Osteoblast (primary cell): Measurements from ENCODE around the gene MBLAC2. TPM values are rescaled to one million over a fixed set of nuclear protein-coding genes. Genes with fewer than 3 reads are reported as not detected.

Experiments
- DNase-seq: peaks from one replicate; pipeline ENCODE4 v3.0.0; 2011; ENCODE audit warnings: low spot score, mixed read lengths; ENCODE audit not compliant: insufficient read length; ENCODE audit errors: missing footprints
- H2AFZ ChIP-seq: 2 replicates; pipeline ENCODE4 v1.6.0; 2011; ENCODE audit warnings: mild to moderate bottlenecking, low read length
- H3K27ac ChIP-seq: 2 replicates; pipeline ENCODE4 v1.5.1; 2011; ENCODE audit warnings: mild to moderate bottlenecking, low read depth, low read length, moderate library complexity
- H3K27me3 ChIP-seq: 2 replicates; pipeline ENCODE4 v1.6.0; 2012; ENCODE audit warnings: mild to moderate bottlenecking, control low read depth, inconsistent platforms, low read length, moderate library complexity; ENCODE audit not compliant: insufficient read depth
- H3K36me3 ChIP-seq: 2 replicates; pipeline ENCODE4 v1.5.1; 2011; ENCODE audit warnings: mild to moderate bottlenecking, low read length, control low read depth, moderate library complexity; ENCODE audit not compliant: insufficient read depth
- H3K4me1 ChIP-seq: 2 replicates; pipeline ENCODE4 v1.5.1; 2011; ENCODE audit warnings: mild to moderate bottlenecking, low read length, control low read depth, moderate library complexity; ENCODE audit not compliant: insufficient read depth
- H3K4me2 ChIP-seq: 2 replicates; pipeline ENCODE4 v1.6.0; 2011; ENCODE audit warnings: mild to moderate bottlenecking, low read length; ENCODE audit not compliant: insufficient read depth
- H3K4me3 ChIP-seq: fragments of 200-600 bp; sonication (generic); 3 replicates; pipeline ENCODE4 v1.5.1; 2012; ENCODE audit warnings: mild to moderate bottlenecking, low read length, inconsistent platforms; ENCODE audit not compliant: insufficient read depth
- H3K79me2 ChIP-seq: 2 replicates; pipeline ENCODE4 v1.6.0; 2012; ENCODE audit warnings: mild to moderate bottlenecking, low read length, control low read depth, inconsistent platforms; ENCODE audit not compliant: insufficient read depth
- H3K9me3 ChIP-seq: 2 replicates; pipeline ENCODE4 v1.5.1; 2011; ENCODE audit warnings: low read depth, low read length, control low read depth
- H4K20me1 ChIP-seq: 2 replicates; pipeline ENCODE4 v1.6.0; 2012; ENCODE audit warnings: mild to moderate bottlenecking, low read length, control low read depth; ENCODE audit not compliant: insufficient read depth
- total RNA-seq: library from RNA; depleted of rRNA; stranded (reverse); fragments of >200 nt; gene quantifications from 2 replicates; pipeline ENCODE4 v1.2.3, GENCODE V29; 2012
- TF ChIP-seq, protein P1 (sequence below): IDR thresholded peaks from 2 replicates; pipeline ENCODE4 v1.5.1; 2011; ENCODE audit warnings: mild to moderate bottlenecking, low read depth, low read length, moderate library complexity; ENCODE audit errors: extremely low read depth

The MBLAC2 gene
- total RNA-seq, 1 donor = 6.5 TPM

DNA sequence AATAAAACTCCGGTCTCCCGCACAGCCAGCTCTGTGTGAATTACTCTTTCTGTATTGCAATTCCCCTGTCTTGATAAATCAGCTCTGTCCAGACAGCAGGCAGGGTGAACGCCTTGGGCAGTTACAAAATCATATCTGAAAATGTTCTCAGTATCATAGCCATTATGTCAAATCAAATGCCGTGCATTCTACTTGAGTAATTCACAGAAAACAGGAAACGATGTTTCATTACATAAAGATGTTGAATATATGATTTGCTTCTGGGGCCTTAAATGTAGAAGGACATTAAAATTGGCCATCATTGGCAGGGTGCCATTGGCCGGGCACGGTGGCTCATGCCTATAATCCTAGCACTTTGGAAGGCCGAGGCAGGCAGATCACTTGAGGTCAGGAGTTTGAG lies 8.6 kb upstream of the MBLAC2 start:
- Histone ChIP-seq H3K79me2 (no peaks in the 10 kb centered on the region), H4K20me1 (no peaks in the 10 kb centered on the region), H2AFZ (no peak overlapping the region), H3K36me3 (no peaks in the 10 kb centered on the region), H3K4me1 (peaks cover 11% of the 10 kb centered on the region), H3K4me2 (no peak overlapping the region), H3K27me3 (no peaks in the 10 kb centered on the region), H3K9me3 (no peaks in the 10 kb centered on the region), H3K4me3 (no peak overlapping the region), H3K27ac (no peak overlapping the region)
- TF ChIP-seq, protein P1, sequence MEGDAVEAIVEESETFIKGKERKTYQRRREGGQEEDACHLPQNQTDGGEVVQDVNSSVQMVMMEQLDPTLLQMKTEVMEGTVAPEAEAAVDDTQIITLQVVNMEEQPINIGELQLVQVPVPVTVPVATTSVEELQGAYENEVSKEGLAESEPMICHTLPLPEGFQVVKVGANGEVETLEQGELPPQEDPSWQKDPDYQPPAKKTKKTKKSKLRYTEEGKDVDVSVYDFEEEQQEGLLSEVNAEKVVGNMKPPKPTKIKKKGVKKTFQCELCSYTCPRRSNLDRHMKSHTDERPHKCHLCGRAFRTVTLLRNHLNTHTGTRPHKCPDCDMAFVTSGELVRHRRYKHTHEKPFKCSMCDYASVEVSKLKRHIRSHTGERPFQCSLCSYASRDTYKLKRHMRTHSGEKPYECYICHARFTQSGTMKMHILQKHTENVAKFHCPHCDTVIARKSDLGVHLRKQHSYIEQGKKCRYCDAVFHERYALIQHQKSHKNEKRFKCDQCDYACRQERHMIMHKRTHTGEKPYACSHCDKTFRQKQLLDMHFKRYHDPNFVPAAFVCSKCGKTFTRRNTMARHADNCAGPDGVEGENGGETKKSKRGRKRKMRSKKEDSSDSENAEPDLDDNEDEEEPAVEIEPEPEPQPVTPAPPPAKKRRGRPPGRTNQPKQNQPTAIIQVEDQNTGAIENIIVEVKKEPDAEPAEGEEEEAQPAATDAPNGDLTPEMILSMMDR = no peak
- peak; percentile 21 for DNase-seq

DNA sequence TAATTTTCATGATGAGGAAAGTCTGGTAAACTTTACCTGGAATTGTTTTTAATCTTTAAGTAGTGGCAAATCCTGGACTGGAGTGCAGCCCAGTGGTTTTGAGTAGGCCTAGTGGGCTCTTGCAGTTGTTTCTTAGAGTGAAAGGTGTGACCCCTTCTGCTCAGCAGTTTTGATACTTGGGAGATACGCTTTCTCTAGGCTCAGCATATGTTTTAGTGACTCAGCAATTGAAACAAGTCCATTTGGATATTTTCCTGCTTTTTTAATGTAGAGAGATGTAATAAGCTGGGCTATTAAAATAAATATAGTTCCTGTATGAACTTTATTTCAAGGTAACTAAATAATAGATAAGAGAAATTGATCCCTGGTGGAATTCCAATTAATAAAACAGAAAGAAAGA lies 6.1 kb upstream of the MBLAC2 start:
- Histone ChIP-seq H3K27me3 (no peaks in the 10 kb centered on the region), H3K4me3 (no peak overlapping the region), H3K79me2 (no peaks in the 10 kb centered on the region), H3K9me3 (no peaks in the 10 kb centered on the region), H3K4me2 (no peak overlapping the region), H3K4me1 (peaks cover 16% of the 10 kb centered on the region), H3K36me3 (no peaks in the 10 kb centered on the region), H4K20me1 (no peaks in the 10 kb centered on the region), H2AFZ (no peak overlapping the region), H3K27ac (peak overlapping the region; percentile 11)
- DNase-seq = no peak
- TF ChIP-seq, protein P1 = no peak

DNA sequence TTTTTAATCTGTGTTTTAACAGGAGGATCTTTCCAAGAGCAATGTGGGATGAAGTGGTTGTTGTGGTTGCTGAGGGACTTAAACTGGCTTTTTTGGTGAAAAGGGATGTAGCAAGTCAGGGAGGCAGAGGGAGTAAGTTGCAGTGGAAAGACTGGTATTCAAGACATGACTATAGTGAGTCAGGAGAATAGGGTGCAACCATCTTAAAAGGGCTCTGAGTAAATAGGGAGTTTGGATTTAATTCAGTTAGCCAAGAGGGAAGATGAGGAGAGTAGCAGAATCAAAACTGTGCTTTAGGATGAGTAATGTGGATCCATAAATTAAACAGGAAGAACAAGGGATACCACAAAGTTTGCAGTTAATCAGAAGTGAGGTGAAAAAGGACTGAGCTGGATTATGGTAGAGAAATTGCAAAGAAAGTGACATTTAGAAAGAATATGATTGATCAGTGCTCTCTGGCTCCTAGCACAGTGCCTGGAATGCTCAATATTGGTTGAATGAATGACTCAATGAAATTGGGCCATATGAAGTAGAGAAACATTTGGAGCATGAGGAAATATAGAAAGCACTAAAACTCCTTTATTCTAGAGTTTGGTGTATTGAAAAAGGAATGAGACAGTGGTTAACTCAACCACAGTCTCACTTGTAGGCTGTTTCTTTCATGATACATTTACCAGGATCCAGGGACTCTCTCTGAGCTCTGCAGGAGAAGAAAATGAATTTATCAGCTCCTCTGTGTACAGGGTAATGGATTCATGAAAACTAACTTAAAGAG lies 5.2 kb upstream of the MBLAC2 start:
- Histone ChIP-seq H3K9me3 (no peaks in the 10 kb centered on the region), H3K4me1 (peaks cover 16% of the 10 kb centered on the region), H3K36me3 (no peaks in the 10 kb centered on the region), H4K20me1 (no peaks in the 10 kb centered on the region), H3K4me2 (peak overlapping the region; percentile 27), H2AFZ (no peak overlapping the region), H3K27me3 (no peaks in the 10 kb centered on the region), H3K4me3 (no peak overlapping the region), H3K27ac (peak overlapping the region; percentile 5), H3K79me2 (no peaks in the 10 kb centered on the region)
- DNase-seq = peak; percentile 71
- TF ChIP-seq, protein P1 = no peak

DNA sequence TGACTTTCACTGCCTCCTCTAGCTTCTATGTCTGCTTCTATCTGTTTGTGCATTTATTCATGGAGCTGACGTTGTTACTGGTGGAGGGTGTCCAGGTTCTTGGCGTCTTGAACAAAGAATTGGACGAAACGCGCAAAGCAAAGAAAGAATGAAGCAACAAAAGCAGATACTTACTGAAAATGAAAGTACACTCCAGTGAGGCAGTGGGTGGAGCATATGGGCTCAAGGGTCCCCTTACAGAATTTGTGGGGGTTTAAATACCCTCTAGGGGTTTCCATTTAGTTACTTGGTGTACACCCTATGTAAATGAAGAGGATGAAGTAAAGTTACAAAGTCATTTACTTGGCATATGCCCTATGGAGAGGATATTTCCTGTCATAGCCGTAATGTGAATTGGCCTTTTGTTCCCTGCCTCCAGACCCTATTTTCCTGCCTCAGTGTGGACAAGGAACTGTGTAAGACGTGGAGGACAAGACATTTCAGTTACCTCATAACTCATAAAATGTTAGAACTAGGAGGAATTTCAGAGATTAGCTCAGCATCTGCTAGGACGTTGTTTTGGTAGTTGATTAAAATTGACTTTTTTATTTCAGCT lies 3.1 kb upstream of the MBLAC2 start:
- TF ChIP-seq, protein P1 = no peak
- Histone ChIP-seq H3K4me3 (no peak overlapping the region), H2AFZ (peak overlapping the region; percentile 71), H3K9me3 (no peaks in the 10 kb centered on the region), H3K27ac (no peak overlapping the region), H3K36me3 (no peaks in the 10 kb centered on the region), H3K4me1 (peaks cover 27% of the 10 kb centered on the region), H4K20me1 (no peaks in the 10 kb centered on the region), H3K79me2 (peaks cover 14% of the 10 kb centered on the region), H3K27me3 (no peaks in the 10 kb centered on the region), H3K4me2 (peak overlapping the region; percentile 34)
- no peak for DNase-seq
